Activated CD8-positive, alpha-beta T cell treated with anti-CD3 and anti-CD28 coated beads, Interleukin-2, amount 10 ng/mL, durations not matched to agents 7 days and 5 days (primary cell): ENCODE results near the gene MKX. TPM values are rescaled to one million over a fixed set of nuclear protein-coding genes. Genes with fewer than 3 reads are reported as not detected.

Experiments
- ATAC-seq: fragments of 150-1000 bp; cut with Tn5 transposase; one replicate; pipeline ENCODE4 v1.10.0; 2021; ENCODE audit warnings: moderate library complexity
- CTCF ChIA-PET: fragments of 350-600 bp; sonication (Branson Sonifier 250); formaldehyde crosslinking; loops from one replicate; lab custom pipeline; 2021; ENCODE audit warnings: antibody characterized with exemption; lab: Charles Lee
- POLR2A ChIA-PET: fragments of 350-600 bp; sonication (Branson Sonifier 250); formaldehyde crosslinking; loops from one replicate; lab custom pipeline; 2021; ENCODE audit warnings: antibody characterized with exemption; lab: Charles Lee
- DNase-seq: peaks from one replicate; pipeline ENCODE4 v3.0.0-alpha.2; 2020
- H3K27ac Mint-ChIP-seq: one replicate; pipeline ENCODE4 v1.8.0; 2021; ENCODE audit warnings: mild to moderate bottlenecking, mixed read lengths
- H3K27me3 Mint-ChIP-seq: one replicate; pipeline ENCODE4 v1.8.0; 2021; ENCODE audit warnings: low read depth, mixed read lengths
- H3K36me3 Mint-ChIP-seq: one replicate; pipeline ENCODE4 v1.8.0; 2021; ENCODE audit warnings: low read depth, mixed read lengths
- H3K4me1 Mint-ChIP-seq: one replicate; pipeline ENCODE4 v1.8.0; 2021; ENCODE audit warnings: low read depth, mixed read lengths
- H3K4me3 Mint-ChIP-seq: one replicate; pipeline ENCODE4 v1.8.0; 2021; ENCODE audit warnings: mild to moderate bottlenecking, mixed read lengths
- H3K9me3 Mint-ChIP-seq: one replicate; pipeline ENCODE4 v1.8.0; 2022; ENCODE audit warnings: mixed read lengths; ENCODE audit not compliant: insufficient read depth
- total RNA-seq, 2 experiments: library from RNA; stranded (reverse); gene quantifications; one replicate each; pipeline ENCODE4 v1.2.3, GENCODE V29; 2021

MKX gene, protein sequence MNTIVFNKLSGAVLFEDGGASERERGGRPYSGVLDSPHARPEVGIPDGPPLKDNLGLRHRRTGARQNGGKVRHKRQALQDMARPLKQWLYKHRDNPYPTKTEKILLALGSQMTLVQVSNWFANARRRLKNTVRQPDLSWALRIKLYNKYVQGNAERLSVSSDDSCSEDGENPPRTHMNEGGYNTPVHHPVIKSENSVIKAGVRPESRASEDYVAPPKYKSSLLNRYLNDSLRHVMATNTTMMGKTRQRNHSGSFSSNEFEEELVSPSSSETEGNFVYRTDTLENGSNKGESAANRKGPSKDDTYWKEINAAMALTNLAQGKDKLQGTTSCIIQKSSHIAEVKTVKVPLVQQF
- not detected for total RNA-seq

- ChIA-PET CTCF (interaction anchor here (0.8 to 1.5 kb wide), 4 partner anchors 9 to 647 kb away, joined by 3 to 5 read pairs (median 4); no protein-coding TSS in a partner anchor), POLR2A (no interaction called here)
- H3K9me3 Mint-ChIP-seq = no peaks in the 10 kb centered on the region
- DNase-seq (peak; percentile 31), ATAC-seq (no peak)
- H3K27ac Mint-ChIP-seq = peak within 1 kb of the TSS; percentile 54
- H3K4me3 Mint-ChIP-seq = peak within 1 kb of the TSS; percentile 59
- H3K27me3 Mint-ChIP-seq = peaks cover 62% of the 10 kb centered on the region
- peaks cover 2% of the 10 kb centered on the region for H3K36me3 Mint-ChIP-seq
- H3K4me1 Mint-ChIP-seq = peaks cover 43% of the 10 kb centered on the region
These were observed at the start of gene MKX for GRCh38 chr10:27745732-27746396. TSS of gene MKX (minus strand) at chr10:27745819. CDS start at chr10:27743415, 2,404 bp downstream.

GRCh38 chr10:27794157-27794556 is 48.5 kb upstream of the MKX start:
- no peaks in the 10 kb centered on the region for H3K4me1 Mint-ChIP-seq
- no peaks in the 10 kb centered on the region for H3K9me3 Mint-ChIP-seq
- DNase-seq (no peak), ATAC-seq (no peak)
- no peaks in the 10 kb centered on the region for H3K36me3 Mint-ChIP-seq
- no peak overlapping the region for H3K4me3 Mint-ChIP-seq
- no peak overlapping the region for H3K27ac Mint-ChIP-seq
- peaks cover 22% of the 10 kb centered on the region for H3K27me3 Mint-ChIP-seq
- POLR2A ChIA-PET = no interaction called here
- CTCF ChIA-PET = no interaction called here

- ChIA-PET POLR2A (no interaction called here), CTCF (no interaction called here)
- Mint-ChIP-seq H3K4me1 (no peaks in the 10 kb centered on the region), H3K9me3 (no peaks in the 10 kb centered on the region), H3K27me3 (peaks cover 16% of the 10 kb centered on the region), H3K27ac (no peak overlapping the region), H3K4me3 (no peak overlapping the region), H3K36me3 (no peaks in the 10 kb centered on the region)
- no peak for DNase-seq
- ATAC-seq = no peak
These were observed 46.6 kb upstream of the MKX start for GRCh38 chr10:27792216-27792615.

GRCh38 chr10:27784272-27784671 is 38.7 kb upstream of the MKX start:
- no peak overlapping the region for H3K27ac Mint-ChIP-seq
- ATAC-seq = no peak
- ChIA-PET CTCF (interaction anchor here (0.9 to 1.6 kb wide), 5 partner anchors 37 to 610 kb away, joined by 3 to 8 read pairs (median 5); no protein-coding TSS in a partner anchor), POLR2A (no interaction called here)
- no peak overlapping the region for H3K4me3 Mint-ChIP-seq
- H3K9me3 Mint-ChIP-seq = no peaks in the 10 kb centered on the region
- H3K36me3 Mint-ChIP-seq = no peaks in the 10 kb centered on the region
- no peak for DNase-seq
- peaks cover 31% of the 10 kb centered on the region for H3K27me3 Mint-ChIP-seq
- no peaks in the 10 kb centered on the region for H3K4me1 Mint-ChIP-seq

DNA sequence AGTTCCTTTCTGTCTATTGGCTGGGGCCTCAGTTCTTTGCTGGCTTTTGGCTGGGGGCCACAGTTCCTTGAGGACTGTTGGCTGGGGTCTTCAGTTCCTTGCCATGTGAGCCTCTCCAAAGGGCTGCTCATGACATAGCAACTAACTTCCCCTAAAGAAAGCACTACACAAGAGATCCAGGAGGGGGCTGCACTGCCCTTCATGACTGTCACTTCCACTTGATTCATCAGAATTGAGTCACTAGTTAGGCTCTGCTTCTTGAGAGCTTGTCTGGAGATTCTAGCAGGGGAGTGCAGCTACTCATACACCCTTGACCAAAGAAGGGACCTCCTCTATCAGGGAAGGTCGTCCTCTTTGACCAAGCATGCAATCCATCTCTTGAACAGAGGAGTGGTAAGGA is 38.0 kb upstream of the MKX start:
- Mint-ChIP-seq H3K4me1 (no peaks in the 10 kb centered on the region), H3K27ac (no peak overlapping the region), H3K9me3 (no peaks in the 10 kb centered on the region), H3K27me3 (peaks cover 31% of the 10 kb centered on the region), H3K4me3 (no peak overlapping the region), H3K36me3 (no peaks in the 10 kb centered on the region)
- ATAC-seq (peak; percentile 65), DNase-seq (peak; percentile 44)
- ChIA-PET POLR2A (no interaction called here), CTCF (interaction anchor here (0.9 to 1.6 kb wide), 5 partner anchors 36 to 610 kb away, joined by 3 to 8 read pairs (median 5); no protein-coding TSS in a partner anchor)

DNA sequence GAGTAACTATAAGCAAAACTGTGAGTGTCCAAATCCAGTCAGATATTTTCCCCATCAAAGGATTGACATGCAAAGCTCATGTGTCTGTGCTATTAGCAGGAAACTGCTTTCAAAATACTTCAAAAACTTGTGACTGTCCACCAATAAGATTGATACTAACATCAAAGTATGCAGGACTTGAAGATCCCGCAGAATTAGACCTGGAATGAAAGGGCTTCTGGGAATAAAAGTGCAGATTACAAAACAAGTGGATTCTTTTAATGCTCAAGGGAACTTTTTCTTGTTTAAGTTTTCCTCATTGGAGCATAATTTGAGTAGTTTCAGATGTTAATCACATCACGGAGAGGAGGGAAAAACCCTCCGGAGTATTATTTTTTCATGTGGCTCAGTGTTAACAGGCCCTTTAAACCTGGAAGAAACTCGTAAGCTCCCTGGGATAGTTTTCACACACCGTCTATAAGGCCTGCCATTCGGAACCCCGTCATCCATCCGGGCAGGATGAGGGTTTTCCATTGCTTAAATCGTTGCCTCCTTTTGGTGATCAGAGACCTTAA is 33.9 kb upstream of the MKX start:
- DNase-seq (no peak), ATAC-seq (no peak)
- H3K4me1 Mint-ChIP-seq = no peaks in the 10 kb centered on the region
- H3K27me3 Mint-ChIP-seq = peaks cover 46% of the 10 kb centered on the region
- no peaks in the 10 kb centered on the region for H3K9me3 Mint-ChIP-seq
- ChIA-PET CTCF (interaction anchor here (1.2 kb wide), 1 partner anchor 614 kb away, joined by 3 read pairs; no protein-coding TSS in a partner anchor), POLR2A (no interaction called here)
- H3K36me3 Mint-ChIP-seq = no peaks in the 10 kb centered on the region
- no peak overlapping the region for H3K27ac Mint-ChIP-seq
- H3K4me3 Mint-ChIP-seq = no peak overlapping the region

DNA sequence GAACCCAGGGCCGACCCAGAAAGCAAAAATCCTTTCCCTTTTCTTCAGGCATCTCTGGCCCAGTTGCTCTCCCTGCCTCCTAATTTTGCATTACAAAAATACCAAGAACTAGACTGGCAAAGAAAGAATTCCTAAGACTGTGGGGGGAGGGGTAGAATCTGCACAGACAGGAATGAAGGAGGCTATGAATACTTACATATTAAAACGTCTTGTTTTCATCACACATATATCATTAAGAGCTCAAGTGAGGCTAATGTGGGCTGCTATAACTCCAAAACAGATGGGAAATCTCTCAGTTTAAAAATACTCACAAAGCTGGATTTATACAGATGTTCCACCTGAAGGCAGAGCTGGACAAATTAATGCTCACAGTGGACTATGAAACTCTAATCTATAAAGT is 29.2 kb upstream of the MKX start:
- peaks cover 62% of the 10 kb centered on the region for H3K27me3 Mint-ChIP-seq

DNA sequence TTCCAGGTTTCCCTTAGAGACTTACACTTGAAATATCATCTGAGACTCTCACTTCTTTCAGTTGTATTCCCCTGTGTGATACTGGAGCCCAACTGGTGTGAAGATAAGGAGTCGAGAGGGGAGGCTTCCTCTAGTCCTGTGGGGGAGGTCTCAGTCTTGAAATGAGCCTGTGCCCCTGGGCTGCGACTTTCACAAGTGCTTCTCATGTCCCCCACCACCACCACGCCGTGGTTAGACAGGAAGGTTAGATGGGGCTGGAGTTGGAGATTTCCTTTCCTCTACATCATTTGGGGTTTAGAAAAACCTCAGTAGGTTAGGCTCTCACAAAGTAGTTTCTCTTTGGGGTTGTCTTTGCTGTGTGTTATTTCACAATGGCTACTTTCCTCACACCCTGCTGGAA is 25.6 kb upstream of the MKX start:
- ChIA-PET CTCF (no interaction called here), POLR2A (no interaction called here)
- ATAC-seq = peak; percentile 81
- Mint-ChIP-seq H3K36me3 (no peaks in the 10 kb centered on the region), H3K4me3 (no peak overlapping the region), H3K27ac (no peak overlapping the region), H3K27me3 (peaks cover 63% of the 10 kb centered on the region), H3K4me1 (peaks cover 20% of the 10 kb centered on the region), H3K9me3 (no peaks in the 10 kb centered on the region)
- peak; percentile 66 for DNase-seq

More for the DNA sequence above, 29.2 kb upstream of the MKX start:
- H3K4me3 Mint-ChIP-seq = no peak overlapping the region
- H3K4me1 Mint-ChIP-seq = peaks cover 17% of the 10 kb centered on the region
- H3K36me3 Mint-ChIP-seq = no peaks in the 10 kb centered on the region
- no peak overlapping the region for H3K27ac Mint-ChIP-seq
- DNase-seq (no peak), ATAC-seq (no peak)
- CTCF ChIA-PET = no interaction called here
- POLR2A ChIA-PET = no interaction called here
- no peaks in the 10 kb centered on the region for H3K9me3 Mint-ChIP-seq

GRCh38 chr10:27770181-27770580 is 24.6 kb upstream of the MKX start:
- CTCF ChIA-PET = no interaction called here
- no peaks in the 10 kb centered on the region for H3K36me3 Mint-ChIP-seq
- H3K27ac Mint-ChIP-seq = no peak overlapping the region
- no peak for DNase-seq
- H3K9me3 Mint-ChIP-seq = no peaks in the 10 kb centered on the region
- H3K27me3 Mint-ChIP-seq = peaks cover 61% of the 10 kb centered on the region
- ATAC-seq = no peak
- H3K4me1 Mint-ChIP-seq = peaks cover 20% of the 10 kb centered on the region
- POLR2A ChIA-PET = no interaction called here
- H3K4me3 Mint-ChIP-seq = no peak overlapping the region

DNA sequence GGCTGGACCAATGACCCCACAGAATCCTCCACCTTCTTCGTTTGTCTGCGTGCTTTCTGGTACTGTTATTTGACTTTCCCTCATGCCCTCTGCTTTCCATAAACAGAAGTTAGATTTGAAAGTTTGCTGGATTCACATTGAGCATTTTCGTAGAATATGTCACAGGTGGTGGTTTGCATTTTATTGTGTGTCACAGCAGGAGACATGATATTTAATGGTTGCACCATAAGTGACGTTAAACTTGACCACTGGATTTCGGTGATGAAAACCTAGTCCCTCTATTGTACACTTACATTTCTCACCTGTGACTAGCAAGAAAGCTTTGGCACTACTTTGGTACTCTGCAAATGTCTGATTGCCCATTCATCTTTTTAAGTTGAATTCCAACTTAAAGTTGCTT is 15.2 kb upstream of the MKX start:
- ChIA-PET CTCF (interaction anchor here (1.2 kb wide), 1 partner anchor 418 kb away, joined by 5 read pairs; no protein-coding TSS in a partner anchor), POLR2A (no interaction called here)
- Mint-ChIP-seq H3K36me3 (no peaks in the 10 kb centered on the region), H3K4me3 (no peak overlapping the region), H3K9me3 (no peaks in the 10 kb centered on the region), H3K27me3 (peaks cover 32% of the 10 kb centered on the region), H3K27ac (no peak overlapping the region), H3K4me1 (no peaks in the 10 kb centered on the region)
- DNase-seq = no peak
- ATAC-seq = no peak

DNA sequence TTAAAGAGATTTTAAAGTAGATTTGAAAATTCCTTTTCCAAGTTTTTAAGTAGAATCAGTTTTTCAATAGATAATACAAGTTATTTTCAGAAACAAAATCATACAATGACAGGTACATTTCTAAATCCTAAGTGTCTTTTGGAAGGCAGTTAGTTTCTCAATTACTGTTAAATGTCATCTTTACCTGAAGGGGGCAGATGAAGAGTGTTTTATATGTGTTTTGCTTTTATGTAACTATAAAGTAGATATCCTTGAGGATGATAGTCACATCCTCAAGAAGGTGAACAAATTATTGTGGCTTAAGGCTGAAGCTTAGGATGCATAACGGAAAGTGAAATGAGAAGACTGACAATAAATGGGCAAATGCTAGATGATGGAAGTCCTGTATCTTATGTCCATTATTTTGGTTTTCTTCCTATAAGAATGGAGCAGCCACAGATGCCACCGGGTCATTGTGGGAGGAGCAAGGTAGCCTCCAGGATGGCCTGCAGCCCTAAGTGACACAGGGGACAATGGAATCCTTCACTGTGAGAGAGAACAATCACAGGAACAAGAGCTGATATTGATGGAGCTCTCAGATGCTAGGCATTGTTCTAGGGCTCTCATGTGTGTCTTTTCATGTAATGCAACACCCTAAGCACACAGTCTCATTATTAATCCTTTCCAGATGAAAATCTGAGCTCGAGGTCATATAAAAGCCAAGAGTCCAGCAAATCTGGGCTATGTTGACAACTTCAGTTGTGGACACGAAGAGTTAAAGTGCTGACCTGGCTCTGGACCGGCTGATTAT is 14.1 kb upstream of the MKX start:
- Mint-ChIP-seq H3K27ac (no peak overlapping the region), H3K9me3 (no peaks in the 10 kb centered on the region), H3K4me3 (no peak overlapping the region), H3K36me3 (no peaks in the 10 kb centered on the region), H3K27me3 (peaks cover 28% of the 10 kb centered on the region), H3K4me1 (no peaks in the 10 kb centered on the region)
- CTCF ChIA-PET = interaction anchor here (1.1 to 1.2 kb wide), 2 partner anchors 17 to 420 kb away, joined by 4 to 5 read pairs; no protein-coding TSS in a partner anchor
- POLR2A ChIA-PET = no interaction called here
- no peak for DNase-seq
- ATAC-seq = no peak
